Right lobe of liver (tissue), 6 donors: ENCODE data around the gene DUSP11. TPM values are rescaled to one million over a fixed set of nuclear protein-coding genes. Genes with fewer than 3 reads are reported as not detected.

Source experiments
- ATAC-seq, 4 donors: fragments of 200-7000 bp; cut with Tn5 transposase; one replicate each; pipeline ENCODE4 v1.9.1; 2020; ENCODE audit warnings: mild to moderate bottlenecking in 4 of 4, moderate library complexity in 4 of 4
- DNase-seq, 3 donors: peaks; one replicate each; pipeline ENCODE4 v3.0.0-alpha.2; 2020
- H3K27ac ChIP-seq, 3 donors: fragments of 200-600 bp; one replicate each; pipeline ENCODE4 v1.8.0; 2022
- H3K27me3 ChIP-seq, 2 donors: fragments of 200-600 bp; one replicate each; pipeline ENCODE4 v1.8.0; 2022
- H3K36me3 ChIP-seq, 4 donors: fragments of 200-600 bp; sonication (generic) in 1 of 4; one replicate each; pipeline versions ENCODE4 v1.5.1 to v1.8.0; 2017 to 2022; ENCODE audit warnings: control low read depth in 1 of 4
- H3K4me1 ChIP-seq, 4 donors: fragments of 200-600 bp; sonication (generic) in 1 of 4; one replicate each; pipeline versions ENCODE4 v1.5.1 to v1.8.0; 2017 to 2022; ENCODE audit warnings: control low read depth in 1 of 4
- H3K4me3 ChIP-seq, 3 donors: fragments of 200-600 bp; one replicate each; pipeline ENCODE4 v1.8.0; 2022
- H3K9me3 ChIP-seq, 4 donors: fragments of 200-600 bp; sonication (generic) in 1 of 4; one replicate each; pipeline versions ENCODE4 v1.5.1 to v1.8.0; 2017 to 2022; ENCODE audit warnings: control low read depth in 1 of 4
- POLR2A ChIP-seq: fragments of 450-650 bp; IDR thresholded peaks from one replicate; pipeline ENCODE4 v1.6.1; 2017; ENCODE audit warnings: antibody characterized with exemption, mild to moderate bottlenecking
- WGBS: methylation state at CpG from one replicate; pipeline ENCODE4 v1.1.6; 2018; ENCODE audit warnings: low coverage, low lambda C conversion rate; ENCODE audit not compliant: insufficient coverage; ENCODE audit errors: missing lambda C conversion rate; 5-methylcytosine and 5-hydroxymethylcytosine counted together
- intact Hi-C, 2 donors: fragments of 100-400 bp; cut with DNase I; formaldehyde crosslinking; loops; one replicate each; pipeline versions ENCODE4 v1.11.2 to v1.14.1; 2022
- total RNA-seq, 6 experiments: library from RNA; depleted of rRNA in 2 of 6; stranded (reverse); fragments of >200 nt in 2 of 6; fragmentation: NEBNext Ultra II Directional in 3 of 6; extraction: Animal tissue kit (Norgen Biotek cat#: 25700) in 3 of 6; gene quantifications; one replicate each; pipeline versions ENCODE4 v1.1.0 to v1.2.4, GENCODE V29; 2016 to 2023
- TF ChIP-seq, protein P1 (sequence below), 4 donors: fragments of 200-600 bp in 3 of 4; fragments of 450-650 bp in 1 of 4; IDR thresholded peaks; one replicate each; pipeline versions ENCODE4 v1.5.1 to v1.8.0; 2016 to 2022; ENCODE audit warnings: antibody characterized with exemption in 4 of 4, mild to moderate bottlenecking in 2 of 4
- donor health status: DM: no; HTN: yes; CAD: no.
- donor health status: DM: no; HTN: no; CAD: no.
- donor health status: DM: no; HTN: no; CAD: no.
- donor health status: DM: no; HTN: yes; CAD: no.
- donor health status: DM: no; HTN: yes; CAD: no.

The DUSP11 gene
- total RNA-seq, 6 experiments from 2014 or later = 5.7 to 14.2 (median 9.1) TPM

DNA sequence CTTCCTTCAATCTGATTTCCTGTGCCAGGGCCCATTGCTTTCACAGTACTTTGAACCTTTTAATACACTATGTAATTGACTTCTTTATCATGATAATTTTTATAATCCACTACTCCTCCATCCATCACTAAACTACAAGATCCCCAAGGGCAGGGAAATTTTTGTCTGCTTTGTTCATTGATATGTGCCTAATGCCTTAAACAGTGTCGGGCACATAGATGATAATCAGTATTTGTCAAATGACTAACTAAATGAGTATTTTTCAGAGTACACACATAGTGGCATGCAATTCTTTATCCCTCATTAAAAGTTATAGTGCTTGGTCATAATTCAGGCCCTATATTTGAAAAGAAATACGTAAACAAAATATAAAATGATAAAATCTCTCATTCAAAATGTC is 43.5 kb upstream of the DUSP11 start:
- H3K27me3 ChIP-seq = no peaks in the 10 kb centered on the region
- no peak for TF ChIP-seq POLR2A
- TF ChIP-seq, protein P1, sequence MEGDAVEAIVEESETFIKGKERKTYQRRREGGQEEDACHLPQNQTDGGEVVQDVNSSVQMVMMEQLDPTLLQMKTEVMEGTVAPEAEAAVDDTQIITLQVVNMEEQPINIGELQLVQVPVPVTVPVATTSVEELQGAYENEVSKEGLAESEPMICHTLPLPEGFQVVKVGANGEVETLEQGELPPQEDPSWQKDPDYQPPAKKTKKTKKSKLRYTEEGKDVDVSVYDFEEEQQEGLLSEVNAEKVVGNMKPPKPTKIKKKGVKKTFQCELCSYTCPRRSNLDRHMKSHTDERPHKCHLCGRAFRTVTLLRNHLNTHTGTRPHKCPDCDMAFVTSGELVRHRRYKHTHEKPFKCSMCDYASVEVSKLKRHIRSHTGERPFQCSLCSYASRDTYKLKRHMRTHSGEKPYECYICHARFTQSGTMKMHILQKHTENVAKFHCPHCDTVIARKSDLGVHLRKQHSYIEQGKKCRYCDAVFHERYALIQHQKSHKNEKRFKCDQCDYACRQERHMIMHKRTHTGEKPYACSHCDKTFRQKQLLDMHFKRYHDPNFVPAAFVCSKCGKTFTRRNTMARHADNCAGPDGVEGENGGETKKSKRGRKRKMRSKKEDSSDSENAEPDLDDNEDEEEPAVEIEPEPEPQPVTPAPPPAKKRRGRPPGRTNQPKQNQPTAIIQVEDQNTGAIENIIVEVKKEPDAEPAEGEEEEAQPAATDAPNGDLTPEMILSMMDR (IDR thresholded peaks at IDR 0.05) = no peak
- no peak for ATAC-seq
- H3K27ac ChIP-seq = no peak overlapping the region
- no peak overlapping the region for H3K4me3 ChIP-seq
- no peaks in the 10 kb centered on the region for H3K4me1 ChIP-seq
- H3K36me3 ChIP-seq = no peaks in the 10 kb centered on the region
- 28% methylated on average over 2 of the region's 2 CpGs for WGBS
- DNase-seq = no peak
- no peaks in the 10 kb centered on the region for H3K9me3 ChIP-seq
- intact Hi-C loops = loop anchor here in 1 of 2 donors (10.0 kb wide), 2 partner anchors 321 to 511 kb away; partner anchors contain the start of gene BOLA3

DNA sequence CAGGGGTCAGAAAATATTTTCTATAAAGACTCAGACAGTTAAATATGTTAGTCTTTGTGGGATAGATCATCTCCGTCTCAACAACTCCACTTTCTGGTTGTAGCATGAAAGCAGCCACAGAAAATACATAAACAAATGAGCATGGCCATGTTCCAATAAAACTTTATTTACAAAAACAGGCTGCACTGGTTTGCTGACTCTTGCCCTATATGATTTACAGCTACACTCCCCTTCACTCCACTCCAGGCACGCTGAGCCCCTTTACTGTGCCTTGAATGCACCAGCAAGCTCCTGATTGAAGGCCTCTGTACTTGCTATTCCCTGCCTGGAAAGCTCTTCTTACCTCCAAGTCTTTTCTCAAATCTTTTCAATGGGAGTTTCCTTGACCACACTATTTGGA is 43.1 kb upstream of the DUSP11 start:
- TF ChIP-seq, protein P1 (IDR thresholded peaks at IDR 0.05) = no peak
- no peak for TF ChIP-seq POLR2A
- Histone ChIP-seq H3K36me3 (no peaks in the 10 kb centered on the region), H3K9me3 (no peaks in the 10 kb centered on the region), H3K27ac (no peak overlapping the region), H3K27me3 (no peaks in the 10 kb centered on the region), H3K4me1 (no peaks in the 10 kb centered on the region), H3K4me3 (no peak overlapping the region)
- no peak for ATAC-seq
- intact Hi-C loops = loop anchor here in 1 of 2 donors (10.0 kb wide), 2 partner anchors 322 to 512 kb away; partner anchors contain the start of gene BOLA3
- no peak for DNase-seq
- 77% methylated on average over 2 of the region's 2 CpGs for WGBS

DNA sequence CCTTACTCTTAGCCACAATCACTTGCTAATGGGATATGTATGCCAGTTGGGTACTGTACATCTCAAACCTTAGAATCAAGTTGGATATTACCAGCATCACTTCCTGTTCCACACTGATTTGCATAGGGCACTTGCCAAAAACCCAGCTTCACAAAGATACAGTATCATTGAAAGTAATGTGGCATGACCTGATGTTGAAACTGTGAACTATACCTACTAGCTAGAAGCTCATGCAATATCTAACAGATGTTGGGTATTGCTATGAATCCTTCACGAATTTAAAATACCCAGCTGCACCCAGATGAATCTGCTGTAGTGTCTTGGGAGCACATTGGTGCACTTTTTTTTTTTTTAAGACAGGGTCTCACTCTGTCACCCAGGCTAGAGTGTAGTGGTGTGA is 42.4 kb upstream of the DUSP11 start:
- Histone ChIP-seq H3K9me3 (no peaks in the 10 kb centered on the region), H3K4me1 (no peaks in the 10 kb centered on the region), H3K27ac (no peak overlapping the region), H3K36me3 (no peaks in the 10 kb centered on the region), H3K27me3 (no peaks in the 10 kb centered on the region), H3K4me3 (no peak overlapping the region)
- TF ChIP-seq, protein P1 (IDR thresholded peaks at IDR 0.05) = no peak
- no peak for TF ChIP-seq POLR2A
- DNase-seq (no peak), ATAC-seq (no peak)
- intact Hi-C loops = loop anchor here in 1 of 2 donors (10.0 kb wide), 2 partner anchors 323 to 513 kb away; partner anchors contain the start of gene BOLA3
- no CpG with 5 or more reads among the region's 1 CpG for WGBS

DNA sequence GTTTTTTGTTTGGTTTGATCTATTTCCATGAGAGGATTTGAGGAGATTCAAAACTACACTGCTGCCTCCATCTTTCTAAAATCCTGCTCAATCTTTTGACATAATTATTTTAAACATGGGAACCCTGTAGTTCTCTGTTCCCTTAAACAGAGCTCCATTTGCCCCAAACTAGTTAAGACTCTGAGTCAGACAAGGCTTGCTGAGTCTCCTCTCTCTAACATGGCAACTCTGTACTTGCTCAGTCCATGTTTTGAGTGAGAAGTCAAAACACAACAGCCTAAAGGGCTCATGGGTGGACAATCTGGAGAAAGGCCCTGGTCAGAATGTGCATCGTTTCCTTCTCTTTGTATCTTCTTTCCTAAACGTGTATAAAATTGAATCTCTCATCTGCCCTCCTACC is 41.8 kb upstream of the DUSP11 start:
- no peak for DNase-seq
- no peak for ATAC-seq
- H3K9me3 ChIP-seq = no peaks in the 10 kb centered on the region
- no peak overlapping the region for H3K4me3 ChIP-seq
- intact Hi-C loops = loop anchor here in 1 of 2 donors (10.0 kb wide), 2 partner anchors 323 to 513 kb away; partner anchors contain the start of gene BOLA3
- H3K36me3 ChIP-seq = no peaks in the 10 kb centered on the region
- TF ChIP-seq POLR2A = no peak
- TF ChIP-seq, protein P1 (IDR thresholded peaks at IDR 0.05) = no peak
- 47% methylated on average over 2 of the region's 2 CpGs for WGBS
- no peaks in the 10 kb centered on the region for H3K27me3 ChIP-seq
- no peaks in the 10 kb centered on the region for H3K4me1 ChIP-seq
- no peak overlapping the region for H3K27ac ChIP-seq
